Transverse colon (tissue), 4 donors: ENCODE measurements around the gene BFAR. TPM values are rescaled to one million over a fixed set of nuclear protein-coding genes. Genes with fewer than 3 reads are reported as not detected.
"Not testable (repeated sequence)": the region's sequence is repeated elsewhere in the genome, so short reads cannot be mapped to it uniquely, and the experiment has no call there.

Source experiments
- DNase-seq: peaks from one replicate; pipeline ENCODE4 v3.0.0-alpha.2; 2019
- H3K27ac ChIP-seq, 4 donors: fragments of 200-600 bp; sonication (generic); 2 replicates each; pipeline ENCODE4 v1.5.1; 2016 to 2018; ENCODE audit warnings: inconsistent platforms in 4 of 4
- H3K27me3 ChIP-seq: fragments of 200-600 bp; sonication (generic); 2 replicates; pipeline ENCODE4 v1.5.1; 2017; ENCODE audit warnings: inconsistent platforms
- H3K36me3 ChIP-seq, 4 donors: fragments of 200-600 bp; sonication (generic); 2 replicates each; pipeline ENCODE4 v1.5.1; 2017 to 2019; ENCODE audit warnings: inconsistent platforms in 4 of 4
- H3K4me1 ChIP-seq, 4 donors: fragments of 200-600 bp; sonication (generic); 2 replicates each; pipeline ENCODE4 v1.5.1; 2017 to 2020; ENCODE audit warnings: inconsistent platforms in 4 of 4
- H3K4me3 ChIP-seq, 4 donors: fragments of 200-600 bp; sonication (generic); 1 replicate in 1 of 4; 2 replicates in 3 of 4; pipeline versions ENCODE4 v1.5.1 to v1.6.1; 2017 to 2019; ENCODE audit warnings: inconsistent platforms in 4 of 4
- H3K9me3 ChIP-seq, 2 donors: fragments of 200-600 bp; sonication (generic); 2 replicates each; pipeline ENCODE4 v1.5.1; 2017 to 2019; ENCODE audit warnings: inconsistent platforms in 2 of 2
- CTCF ChIP-seq, 5 experiments: fragments of 200-600 bp in 3 of 5; fragments of 450-650 bp in 2 of 5; sonication (generic) in 3 of 5; IDR thresholded peaks; 1 replicate in 2 of 5; 2 replicates in 3 of 5; pipeline ENCODE4 v1.5.1; 2016 to 2017; ENCODE audit warnings: antibody characterized with exemption in 5 of 5, inconsistent platforms in 3 of 5, mild to moderate bottlenecking in 2 of 5, moderate library complexity in 1 of 5
- EP300 ChIP-seq: sonication (generic); formaldehyde crosslinking; IDR thresholded peaks from one replicate; pipeline ENCODE4 v1.6.1; 2017; ENCODE audit warnings: antibody characterized with exemption, low read depth
- POLR2A ChIP-seq: fragments of 450-650 bp; IDR thresholded peaks from one replicate; pipeline ENCODE4 v1.6.1; 2016; ENCODE audit warnings: antibody characterized with exemption, mild to moderate bottlenecking, moderate library complexity
- POLR2AphosphoS5 ChIP-seq, 3 donors: sonication (generic); formaldehyde crosslinking; IDR thresholded peaks; one replicate each; pipeline ENCODE4 v1.6.1; 2016; ENCODE audit warnings: antibody characterized with exemption in 3 of 3
- WGBS, 2 donors: methylation state at CpG; one replicate each; pipeline ENCODE4 v1.1.5; 2018; ENCODE audit warnings: low coverage in 1 of 2; 5-methylcytosine and 5-hydroxymethylcytosine counted together
- in situ Hi-C, 4 donors: fragments of 200-750 bp; cut with MboI; loops; one replicate each; pipeline versions ENCODE4 v1.15.0 to v1.15.1; 2017; ENCODE audit warnings: low sequenced_read_pairs in 3 of 4, low pct_ligation_motif_present in 1 of 4, low pct_unique_long_range_greater_than_20kb in 1 of 4
- intact Hi-C: fragments of 100-400 bp; cut with DNase I; formaldehyde crosslinking; loops from one replicate; pipeline ENCODE4 v1.15.1; 2023; ENCODE audit warnings: low total_unique reads
- total RNA-seq, 4 donors: library from RNA; depleted of rRNA; stranded (reverse); fragments of >200 nt; gene quantifications; one replicate each; pipeline ENCODE4 v1.1.0, GENCODE V29; 2016

The BFAR gene
- total RNA-seq, 4 donors from 2014 or later, result 42.2 to 72.7 (median 56.2) TPM

- DNase-seq, result peak; percentile 25
These were observed 3.6 kb downstream of the BFAR start for GRCh38 chr16:14636179-14636950.

DNA sequence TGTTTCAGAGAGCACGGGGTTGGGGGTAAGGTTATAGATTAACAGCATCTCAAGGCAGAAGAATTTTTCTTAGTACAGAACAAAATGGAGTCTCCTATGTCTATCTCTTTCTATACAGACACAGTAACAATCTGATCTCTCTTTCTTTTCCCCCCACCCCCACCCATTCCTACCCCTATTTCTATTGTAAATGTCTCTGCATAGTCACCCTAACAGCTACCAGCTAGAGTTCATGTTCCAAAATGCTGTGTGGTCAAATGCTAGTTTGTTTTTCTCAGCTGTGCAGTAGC, 4.1 kb downstream of the BFAR start:
- Histone ChIP-seq H3K36me3 (peaks cover 0 to 11% (median 1%) of the 10 kb centered on the region in 4 donors), H3K27ac (peak overlapping the region in 3 of 4 donors; percentile 62 to 97 (median 97)), H3K4me1 (peaks cover 19 to 68% (median 51%) of the 10 kb centered on the region in 4 donors)
- 36 to 60% methylated on average over 1 of the region's 1 CpG for WGBS, 2 donors
- DNase-seq, H3K27me3 ChIP-seq, H3K9me3 ChIP-seq, intact Hi-C loops, H3K4me3 ChIP-seq, in situ Hi-C loops: not testable (repeated sequence)

More at GRCh38 chr16:14636179-14636950, 3.6 kb downstream of the BFAR start:
- H3K27me3 ChIP-seq, intact Hi-C loops, H3K4me3 ChIP-seq, in situ Hi-C loops, H3K9me3 ChIP-seq: not testable (repeated sequence)
- TF ChIP-seq POLR2AphosphoS5 (IDR thresholded peaks at IDR 0.05), result peak in 2 of 3 donors; percentile 33 to 61
- TF ChIP-seq POLR2A, result peak; percentile 51
- TF ChIP-seq EP300, result peak; percentile 42
- Histone ChIP-seq H3K27ac (peak overlapping the region; percentile 96 to 99 (median 97)), H3K4me1 (peaks cover 19 to 69% (median 53%) of the 10 kb centered on the region in 4 donors), H3K36me3 (peaks cover 0 to 11% (median 1%) of the 10 kb centered on the region in 4 donors)
- 65 to 68% methylated on average over 4 to 16 of the region's 17 CpGs for WGBS, 2 donors

- 58 to 63% methylated on average over 10 of the region's 10 CpGs for WGBS, 2 donors
- Histone ChIP-seq H3K27ac (peak overlapping the region; percentile 72 to 80 (median 76)), H3K4me1 (peaks cover 5 to 43% (median 27%) of the 10 kb centered on the region in 4 donors), H3K27me3 (no peaks in the 10 kb centered on the region), H3K36me3 (peaks cover 0 to 25% (median 8%) of the 10 kb centered on the region in 4 donors), H3K9me3 (no peaks in the 10 kb centered on the region), H3K4me3 (no peak overlapping the region)
- DNase-seq, result peak; percentile 76
- TF ChIP-seq CTCF (IDR thresholded peaks at IDR 0.05) (peak in 2 of 5 experiments; percentile 43 to 54), POLR2A (peak; percentile 60), EP300 (no peak), POLR2AphosphoS5 (IDR thresholded peaks at IDR 0.05) (peak; percentile 42 to 82 (median 80))
- intact Hi-C loops (no loop called here), in situ Hi-C loops (no loop called here)
These were observed 7.8 kb downstream of the BFAR start for GRCh38 chr16:14640538-14640937.

- TF ChIP-seq EP300, result no peak
- no peak for TF ChIP-seq POLR2A
- TF ChIP-seq CTCF (IDR thresholded peaks at IDR 0.05), result no peak
- no peak for TF ChIP-seq POLR2AphosphoS5 (IDR thresholded peaks at IDR 0.05)
- no peak for DNase-seq
- WGBS, 2 donors, result 83 to 92% methylated on average over 5 to 8 of the region's 8 CpGs
- H3K4me1 ChIP-seq, result peaks cover 4 to 37% (median 20%) of the 10 kb centered on the region in 4 donors
- no peaks in the 10 kb centered on the region for H3K27me3 ChIP-seq
- peak overlapping the region; percentile 72 to 80 (median 75) for H3K27ac ChIP-seq
- no peaks in the 10 kb centered on the region for H3K9me3 ChIP-seq
- peaks cover 0 to 29% (median 11%) of the 10 kb centered on the region in 4 donors for H3K36me3 ChIP-seq
- intact Hi-C loops, result no loop called here
- in situ Hi-C loops, result no loop called here
- no peak overlapping the region for H3K4me3 ChIP-seq
These were observed 8.5 kb downstream of the BFAR start for GRCh38 chr16:14641206-14641605.

GRCh38 chr16:14641926-14642325, 9.2 kb downstream of the BFAR start:
- no peak for TF ChIP-seq CTCF (IDR thresholded peaks at IDR 0.05)
- TF ChIP-seq EP300, result no peak
- no peak for TF ChIP-seq POLR2AphosphoS5 (IDR thresholded peaks at IDR 0.05)
- TF ChIP-seq POLR2A, result no peak
- no peaks in the 10 kb centered on the region for H3K27me3 ChIP-seq
- intact Hi-C loops, result no loop called here
- 87 to 95% methylated on average over 2 to 7 of the region's 7 CpGs for WGBS, 2 donors
- DNase-seq, result no peak
- no peaks in the 10 kb centered on the region for H3K9me3 ChIP-seq
- peaks cover 0 to 36% (median 15%) of the 10 kb centered on the region in 4 donors for H3K36me3 ChIP-seq
- peak overlapping the region in 2 of 4 donors; percentile 74 to 80 for H3K27ac ChIP-seq
- no peak overlapping the region for H3K4me3 ChIP-seq
- H3K4me1 ChIP-seq, result peaks cover 4 to 30% (median 15%) of the 10 kb centered on the region in 4 donors
- in situ Hi-C loops, result no loop called here
